K562 (cell line): Measurements from ENCODE around the gene PFDN2. TPM values are rescaled to one million over a fixed set of nuclear protein-coding genes. Genes with fewer than 3 reads are reported as not detected.
A peak's percentile ranks its signal among the peaks of the same experiment; 100 is the strongest.

ENCODE experiments used
- CUX1 ChIP-seq: fragments of 200-800 bp; sonication (Bioruptor generic); IDR thresholded peaks from 2 replicates; pipeline ENCODE4 v1.6.1; 2016; ENCODE audit warnings: missing genetic modification characterization, missing compliant biosample characterization
- E2F4 ChIP-seq: sonication (generic); formaldehyde crosslinking; IDR thresholded peaks from 2 replicates; pipeline ENCODE4 v1.8.0; 2022; ENCODE audit warnings: mild to moderate bottlenecking, low read depth, missing genetic modification reagents
- HMGXB4 ChIP-seq: sonication (generic); formaldehyde crosslinking; IDR thresholded peaks from 2 replicates; pipeline ENCODE4 v1.8.1; 2023; ENCODE audit warnings: mild to moderate bottlenecking, missing genetic modification reagents
- SUPT5H ChIP-seq: fragments of 450-650 bp; IDR thresholded peaks from 2 replicates; pipeline ENCODE4 v1.6.1; 2016
- XRCC5 ChIP-seq: fragments of 200-400 bp; formaldehyde crosslinking; IDR thresholded peaks from 2 replicates; pipeline ENCODE4 v1.6.1; 2017; ENCODE audit warnings: low read depth, mild to moderate bottlenecking, low read length
- ZNF695 ChIP-seq: fragments of 450-650 bp; formaldehyde crosslinking; IDR thresholded peaks from 2 replicates; pipeline ENCODE4 v1.4.0; 2020; ENCODE audit warnings: mild to moderate bottlenecking, moderate library complexity
- polyA plus RNA-seq, 8 experiments: library from polyadenylated mRNA; depleted of rRNA in 4 of 8; stranded (reverse) in 5 of 8; unstranded in 3 of 8; fragments of >200 nt; fragmentation: Nextera tagmentation in 2 of 8; fragmentation: Illumina TruSeq in 1 of 8; extraction: Ambion mirVana in 2 of 8; extraction: Trizol in 1 of 8; gene quantifications; 2 replicates each; pipeline versions ENCODE4 v1.2.1 to v1.2.3, GENCODE V29; 2011 to 2014; ENCODE audit warnings: inconsistent platforms in 1 of 8, missing spikeins in 1 of 8
- total RNA-seq, 7 experiments: library from RNA; depleted of rRNA in 6 of 7; stranded (reverse); fragments of >200 nt in 6 of 7; fragmentation: Illumina TruSeq in 2 of 7; extraction: Trizol in 2 of 7; gene quantifications; 2 replicates each; pipeline versions ENCODE4 v1.2.1 to v1.2.3, GENCODE V29; 2011 to 2021; ENCODE audit warnings: low replicate concordance in 1 of 7

Gene PFDN2
- total and polyA plus RNA-seq, 9 of the 15 experiments (the other 6 are each of a cell fraction or from before 2014, with no cell fraction given): 50.2 to 361 (median 144) TPM

- TF ChIP-seq XRCC5: no peak
- no peak for TF ChIP-seq E2F4 (CRISPR knock-in tag)
- no peak for TF ChIP-seq HMGXB4 (CRISPR knock-in tag)
- TF ChIP-seq SUPT5H: peak; percentile 56
- no peak for TF ChIP-seq ZNF695 (CRISPR knock-in tag)
- no peak for TF ChIP-seq CUX1 (CRISPR knock-in tag)
These were observed 18.6 kb downstream of the PFDN2 start (continued) for GRCh38 chr1:161099090-161099802.
